HG03045 (cell line): ENCODE results near the gene BEX3.
"Not testable (repeated sequence)": the region's sequence is repeated elsewhere in the genome, so short reads cannot be mapped to it uniquely, and the experiment has no call there.

Source experiments
- ATAC-seq: cut with Tn5 transposase; IDR thresholded peaks from one replicate; pipeline ENCODE4 v1.9.1; 2021; ENCODE audit warnings: mild to moderate bottlenecking, moderate library complexity; ENCODE audit not compliant: unreplicated experiment

The BEX3 gene

GRCh38 chrX:103376118-103376978, at the start of gene BEX3:
Gene BEX3 (plus strand): TSS chrX:103376538. CDS start chrX:103377522, 984 bp downstream.
- ATAC-seq, result no peak

- ATAC-seq, result no peak
Measured at GRCh38 chrX:103329991-103330390, 46.3 kb upstream of the BEX3 start, which contains the start of gene TCEAL7. Gene TCEAL7 (plus strand): TSS chrX:103330239. CDS start chrX:103331404, 1,165 bp downstream.

- ATAC-seq, result no peak
Measured at GRCh38 chrX:103330681-103331288, 45.6 kb upstream of the BEX3 start.

- ATAC-seq, result no peak
Measured at GRCh38 chrX:103338663-103339062, 37.7 kb upstream of the BEX3 start.

- no peak for ATAC-seq
Measured at GRCh38 chrX:103343105-103343504, 33.2 kb upstream of the BEX3 start.

GRCh38 chrX:103344606-103345005, 31.7 kb upstream of the BEX3 start:
- ATAC-seq, result no peak

- ATAC-seq, result no peak
Measured at GRCh38 chrX:103347682-103348397, 28.5 kb upstream of the BEX3 start.

- no peak for ATAC-seq
Measured at GRCh38 chrX:103356130-103356798, 20.1 kb upstream of the BEX3 start, which contains the start of gene TCEAL9. Gene TCEAL9 (plus strand): TSS chrX:103356506. CDS start chrX:103357685, 1,179 bp downstream.

- no peak for ATAC-seq
Measured at GRCh38 chrX:103356858-103357257, 19.5 kb upstream of the BEX3 start.

- no peak for ATAC-seq
Measured at GRCh38 chrX:103357871-103358270, 18.5 kb upstream of the BEX3 start.

GRCh38 chrX:103359605-103360004, 16.7 kb upstream of the BEX3 start:
- not testable (repeated sequence) for ATAC-seq

- ATAC-seq, result no peak
Measured at GRCh38 chrX:103360092-103360491, 16.2 kb upstream of the BEX3 start.

GRCh38 chrX:103360916-103361315, 15.4 kb upstream of the BEX3 start:
- no peak for ATAC-seq

- no peak for ATAC-seq
Measured at GRCh38 chrX:103361798-103362197, 14.5 kb upstream of the BEX3 start.

GRCh38 chrX:103362474-103362873, 13.9 kb upstream of the BEX3 start:
- ATAC-seq, result no peak

- no peak for ATAC-seq
Measured at GRCh38 chrX:103363046-103363445, 13.3 kb upstream of the BEX3 start.

- no peak for ATAC-seq
Measured at GRCh38 chrX:103367502-103367901, 8.8 kb upstream of the BEX3 start.

GRCh38 chrX:103369479-103369878, 6.9 kb upstream of the BEX3 start:
- ATAC-seq, result no peak

GRCh38 chrX:103372886-103373285, 3.5 kb upstream of the BEX3 start:
- ATAC-seq, result no peak

- ATAC-seq, result no peak
Measured at GRCh38 chrX:103373581-103373980, 2.8 kb upstream of the BEX3 start.

GRCh38 chrX:103376979-103377324, 614 bp downstream of the BEX3 start:
- ATAC-seq, result no peak
